Mucosa of descending colon (tissue), 3 donors: ENCODE results near the gene ANGEL1. TPM values are rescaled to one million over a fixed set of nuclear protein-coding genes. Genes with fewer than 3 reads are reported as not detected.

Experiments
- ATAC-seq: fragments of 200-7000 bp; cut with Tn5 transposase; one replicate; pipeline ENCODE4 v1.9.1; 2020; ENCODE audit warnings: mild to moderate bottlenecking, moderate library complexity
- DNase-seq, 3 donors: peaks; one replicate each; pipeline ENCODE4 v3.0.0-alpha.2; 2020
- H3K36me3 ChIP-seq: fragments of 200-600 bp; one replicate; pipeline ENCODE4 v1.8.0; 2021; ENCODE audit warnings: low read depth, mild to moderate bottlenecking
- H3K4me1 ChIP-seq: fragments of 200-600 bp; one replicate; pipeline ENCODE4 v1.8.0; 2021; ENCODE audit warnings: low read depth, mild to moderate bottlenecking
- H3K4me3 ChIP-seq: fragments of 200-600 bp; one replicate; pipeline ENCODE4 v1.8.0; 2021; ENCODE audit warnings: mild to moderate bottlenecking
- H3K9me3 ChIP-seq: fragments of 200-600 bp; one replicate; pipeline ENCODE4 v1.8.0; 2021; ENCODE audit warnings: mild to moderate bottlenecking
- intact Hi-C, 2 donors: fragments of 100-400 bp; cut with DNase I in 1 of 2; cut with micrococcal nuclease in 1 of 2; formaldehyde crosslinking; loops; one replicate each; pipeline versions ENCODE4 v1.11.0 to v1.11.1; 2022; cut with DNase I, micrococcal nuclease
- total RNA-seq, 3 donors: library from RNA; stranded (reverse); fragmentation: NEBNext Ultra II Directional in 2 of 3; extraction: Animal tissue kit (Norgen Biotek cat#: 25700) in 2 of 3; gene quantifications; one replicate each; pipeline versions ENCODE4 v1.2.1 to v1.2.4, GENCODE V29; 2021 to 2023
- TF ChIP-seq, protein P1 (sequence below): fragments of 200-600 bp; IDR thresholded peaks from one replicate; pipeline ENCODE4 v1.8.0; 2022; ENCODE audit warnings: antibody characterized with exemption, mild to moderate bottlenecking
- donor health status: DM: no; HTN: no; CAD: no; lungs with moderate emphysema.
- donor health status: DM: no; HTN: no; CAD: no.
- donor health status: DM: no; HTN: yes; CAD: no.

The ANGEL1 gene
- total RNA-seq, 3 donors from 2014 or later, result 12.6 to 17.1 (median 13.5) TPM

DNA sequence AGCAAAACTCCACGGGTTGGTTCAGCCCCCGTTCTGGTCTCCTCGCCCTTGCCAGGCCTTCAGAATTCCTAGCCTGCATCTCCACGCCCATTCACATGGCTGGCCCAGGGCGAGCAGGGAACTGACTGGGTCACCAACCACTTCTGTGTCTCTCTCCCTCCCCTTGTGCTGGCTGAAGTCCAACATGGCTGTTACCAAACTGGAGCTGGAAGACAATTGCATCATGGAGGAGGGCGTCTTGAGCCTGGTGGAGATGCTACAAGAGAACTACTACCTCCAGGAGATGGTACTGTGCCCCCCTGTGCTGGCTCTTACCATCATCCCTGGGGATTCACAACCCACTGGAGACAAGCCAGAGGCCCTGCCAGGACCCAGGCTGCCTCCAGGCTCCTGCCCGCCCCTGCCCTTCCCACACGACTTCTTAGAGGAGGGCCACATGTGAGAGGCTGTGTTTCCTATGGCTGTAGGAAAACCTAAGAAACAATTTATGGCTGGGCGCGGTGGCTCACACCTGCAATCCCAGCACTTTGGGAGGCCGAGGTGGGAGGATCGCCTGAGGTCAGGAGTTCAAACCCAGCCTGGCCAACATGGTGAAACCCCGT is 23.4 kb upstream of the ANGEL1 start:
- no peaks in the 10 kb centered on the region for H3K9me3 ChIP-seq
- DNase-seq (no peak), ATAC-seq (no peak)
- intact Hi-C loops, result no loop called here
- no peak overlapping the region for H3K4me3 ChIP-seq
- no peaks in the 10 kb centered on the region for H3K4me1 ChIP-seq
- TF ChIP-seq, protein P1, sequence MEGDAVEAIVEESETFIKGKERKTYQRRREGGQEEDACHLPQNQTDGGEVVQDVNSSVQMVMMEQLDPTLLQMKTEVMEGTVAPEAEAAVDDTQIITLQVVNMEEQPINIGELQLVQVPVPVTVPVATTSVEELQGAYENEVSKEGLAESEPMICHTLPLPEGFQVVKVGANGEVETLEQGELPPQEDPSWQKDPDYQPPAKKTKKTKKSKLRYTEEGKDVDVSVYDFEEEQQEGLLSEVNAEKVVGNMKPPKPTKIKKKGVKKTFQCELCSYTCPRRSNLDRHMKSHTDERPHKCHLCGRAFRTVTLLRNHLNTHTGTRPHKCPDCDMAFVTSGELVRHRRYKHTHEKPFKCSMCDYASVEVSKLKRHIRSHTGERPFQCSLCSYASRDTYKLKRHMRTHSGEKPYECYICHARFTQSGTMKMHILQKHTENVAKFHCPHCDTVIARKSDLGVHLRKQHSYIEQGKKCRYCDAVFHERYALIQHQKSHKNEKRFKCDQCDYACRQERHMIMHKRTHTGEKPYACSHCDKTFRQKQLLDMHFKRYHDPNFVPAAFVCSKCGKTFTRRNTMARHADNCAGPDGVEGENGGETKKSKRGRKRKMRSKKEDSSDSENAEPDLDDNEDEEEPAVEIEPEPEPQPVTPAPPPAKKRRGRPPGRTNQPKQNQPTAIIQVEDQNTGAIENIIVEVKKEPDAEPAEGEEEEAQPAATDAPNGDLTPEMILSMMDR, result no peak
- H3K36me3 ChIP-seq, result no peaks in the 10 kb centered on the region

DNA sequence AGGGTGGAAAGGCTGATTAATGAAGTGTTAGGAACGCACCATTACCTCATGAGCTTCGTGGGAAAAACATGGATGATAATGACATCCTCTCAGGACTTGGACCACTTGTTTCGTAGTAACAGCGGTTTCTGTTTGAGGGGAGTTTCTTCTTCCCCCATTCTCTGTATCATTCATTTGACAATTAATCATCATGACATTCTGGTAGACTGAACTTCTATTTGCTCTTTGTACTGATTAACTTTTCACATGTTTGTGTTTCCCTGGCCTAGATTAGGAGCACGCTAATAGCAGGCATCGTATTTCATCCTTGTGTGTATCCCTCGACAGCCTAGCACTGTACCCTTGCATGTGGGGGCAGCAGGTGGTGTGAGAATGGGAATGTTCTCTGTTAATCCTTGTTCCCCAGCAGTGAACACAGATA is 21.6 kb upstream of the ANGEL1 start:
- H3K4me3 ChIP-seq, result no peak overlapping the region
- no peak for ATAC-seq
- TF ChIP-seq, protein P1, result no peak
- no peaks in the 10 kb centered on the region for H3K4me1 ChIP-seq
- no peaks in the 10 kb centered on the region for H3K36me3 ChIP-seq
- no peak for DNase-seq
- intact Hi-C loops, result no loop called here
- no peaks in the 10 kb centered on the region for H3K9me3 ChIP-seq

DNA sequence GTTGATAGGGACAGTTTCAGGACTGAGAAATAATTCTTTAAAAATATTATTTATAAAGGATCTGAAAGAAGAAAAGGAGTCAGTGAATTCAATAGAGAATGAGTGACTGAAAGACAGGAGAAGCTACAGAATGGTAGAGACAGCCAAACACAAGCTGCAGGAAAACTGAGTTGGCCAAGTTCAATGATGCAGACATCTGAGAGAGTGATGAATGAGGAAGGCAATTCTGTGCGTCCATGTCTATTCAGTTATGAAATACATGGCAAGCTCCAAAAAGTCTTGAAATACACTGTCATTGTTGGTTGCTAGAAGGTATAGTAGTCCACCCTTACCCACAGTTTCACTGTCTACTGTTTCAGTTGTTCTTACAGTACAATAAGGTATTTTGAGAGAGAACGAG is 20.3 kb upstream of the ANGEL1 start:
- Histone ChIP-seq H3K4me1 (no peaks in the 10 kb centered on the region), H3K36me3 (no peaks in the 10 kb centered on the region), H3K9me3 (no peaks in the 10 kb centered on the region), H3K4me3 (no peak overlapping the region)
- TF ChIP-seq, protein P1, result no peak
- DNase-seq (no peak), ATAC-seq (no peak)
- intact Hi-C loops, result no loop called here

DNA sequence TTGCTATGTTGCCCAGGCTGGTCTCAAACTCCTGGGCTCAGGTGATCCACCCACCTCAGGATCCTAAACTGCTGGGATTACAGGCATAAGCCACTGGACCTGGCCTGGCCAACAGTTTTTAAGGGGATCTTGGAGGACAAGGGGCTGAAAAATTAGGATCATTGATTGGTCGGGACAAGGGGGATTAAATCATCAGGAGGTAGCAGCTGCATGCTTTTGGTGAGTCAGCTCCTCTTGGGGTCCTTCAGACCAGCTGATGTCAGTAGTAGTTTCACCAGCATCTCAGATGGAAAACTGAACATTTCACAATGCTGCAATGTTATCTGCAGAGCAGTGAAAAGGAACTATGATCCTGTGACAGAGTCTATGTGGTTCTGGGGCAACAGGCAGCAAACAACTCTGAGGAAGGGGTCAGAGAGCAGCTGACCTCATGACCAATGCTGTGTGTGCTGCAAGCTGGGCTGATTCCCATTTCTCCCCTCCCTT is 19.9 kb upstream of the ANGEL1 start:
- no peak for DNase-seq
- peak; percentile 8 for ATAC-seq
- intact Hi-C loops, result no loop called here
- H3K9me3 ChIP-seq, result no peaks in the 10 kb centered on the region
- no peak overlapping the region for H3K4me3 ChIP-seq
- H3K36me3 ChIP-seq, result no peaks in the 10 kb centered on the region
- H3K4me1 ChIP-seq, result no peaks in the 10 kb centered on the region
- TF ChIP-seq, protein P1, result no peak

DNA sequence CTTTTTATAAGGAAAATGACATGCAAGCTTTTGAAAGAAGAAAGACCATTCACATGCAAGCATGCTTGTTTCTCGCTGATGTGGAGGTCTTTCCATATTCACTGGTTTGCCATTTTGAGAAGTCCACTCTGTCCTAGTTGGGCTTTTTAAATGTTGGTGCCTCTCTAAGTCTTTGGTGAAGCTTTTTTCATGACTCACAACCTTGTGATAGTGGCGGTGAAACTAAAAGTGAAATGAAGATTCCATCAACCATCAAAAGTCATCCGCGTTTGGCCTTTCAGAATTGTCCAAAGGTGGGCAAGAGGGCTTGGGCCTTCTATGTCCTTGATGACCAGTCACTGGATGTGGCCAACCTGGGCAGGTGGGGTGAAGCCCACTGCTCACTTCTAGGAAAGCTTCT is 17.9 kb upstream of the ANGEL1 start:
- no peaks in the 10 kb centered on the region for H3K36me3 ChIP-seq
- ATAC-seq, result no peak
- intact Hi-C loops, result no loop called here
- no peak overlapping the region for H3K4me3 ChIP-seq
- DNase-seq, result no peak
- TF ChIP-seq, protein P1, result no peak
- no peaks in the 10 kb centered on the region for H3K4me1 ChIP-seq
- no peaks in the 10 kb centered on the region for H3K9me3 ChIP-seq
